Activated effector memory CD4-positive, alpha-beta T cell treated with anti-CD3 and anti-CD28 coated beads, Interleukin-2, amount 50 U/mL, for 16 hours (primary cell): ENCODE data around the gene SSBP1.
"Not testable (repeated sequence)": the region's sequence is repeated elsewhere in the genome, so short reads cannot be mapped to it uniquely, and the experiment has no call there.

Experiments used
- DNase-seq: peaks from one replicate; pipeline ENCODE4 v3.0.0-alpha.2; 2020

Gene SSBP1

GRCh38 chr7:141709749-141710148, 28.4 kb upstream of the SSBP1 start:
- no peak for DNase-seq

DNA sequence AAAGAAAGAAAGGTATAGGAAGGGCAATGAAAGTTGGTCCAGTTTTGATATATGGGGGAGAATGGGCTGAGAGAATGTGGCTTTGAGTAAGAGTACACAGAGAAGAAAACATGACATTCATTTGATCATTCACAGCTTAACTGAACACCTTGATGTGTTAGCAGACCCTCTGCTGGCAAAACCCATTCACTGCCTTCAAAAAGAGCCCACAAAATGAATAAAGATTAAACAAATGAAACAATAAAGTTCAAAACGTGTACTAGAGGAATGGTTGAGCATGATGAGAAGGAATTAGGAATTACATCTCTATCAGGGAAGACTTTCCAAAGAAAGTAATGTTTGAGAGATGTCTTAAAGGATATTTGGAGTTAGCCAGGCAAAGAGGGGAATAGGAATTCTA, 27.9 kb upstream of the SSBP1 start:
- no peak for DNase-seq

DNA sequence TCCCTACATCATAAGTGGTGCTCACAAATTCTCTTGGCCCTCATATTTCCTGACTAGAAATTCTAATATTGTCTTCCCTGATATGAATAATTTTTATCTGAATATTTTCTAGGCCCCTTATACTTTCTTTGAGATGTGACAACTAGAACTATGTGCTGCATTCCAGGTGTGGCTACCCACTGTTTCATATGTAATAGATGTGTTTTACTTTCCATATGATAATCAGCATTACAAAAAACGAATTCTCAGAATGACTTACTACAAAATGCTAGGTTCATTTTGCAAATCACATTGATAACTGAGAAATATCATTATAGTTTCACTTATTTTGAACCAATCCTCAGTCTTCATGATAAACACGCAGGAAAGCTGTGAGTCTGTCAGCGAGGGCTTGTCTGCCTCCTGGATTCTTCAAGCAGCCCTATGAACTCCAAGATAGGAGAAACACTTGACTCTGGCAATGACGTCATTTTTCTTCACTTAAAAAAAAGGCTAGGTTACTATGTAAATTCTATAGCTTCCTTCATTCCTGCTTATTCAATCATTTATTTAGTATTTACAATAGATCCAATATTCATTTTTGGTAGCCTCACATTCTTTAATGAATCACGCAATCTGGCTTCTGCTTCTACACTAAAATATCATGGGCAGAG, 25.4 kb upstream of the SSBP1 start:
- no peak for DNase-seq

DNA sequence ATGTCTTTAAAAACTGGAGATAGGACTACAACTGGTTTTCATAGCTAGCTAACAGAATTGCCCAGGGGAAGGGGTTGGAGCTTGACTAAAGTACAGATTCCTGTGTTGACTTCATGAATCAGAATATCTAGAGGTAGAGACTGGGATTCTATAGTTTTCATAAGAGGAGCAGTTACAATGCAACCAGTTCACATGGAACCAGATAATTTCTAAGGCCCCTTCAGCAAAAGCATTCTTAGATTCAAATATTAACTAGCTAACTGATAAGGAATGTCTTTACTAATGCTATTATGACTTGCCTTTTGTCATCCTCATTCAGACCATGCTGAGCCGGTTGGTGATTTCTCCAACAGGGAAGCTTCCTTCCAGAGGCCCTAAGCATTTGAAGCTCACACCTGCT, 24.3 kb upstream of the SSBP1 start:
- no peak for DNase-seq

DNA sequence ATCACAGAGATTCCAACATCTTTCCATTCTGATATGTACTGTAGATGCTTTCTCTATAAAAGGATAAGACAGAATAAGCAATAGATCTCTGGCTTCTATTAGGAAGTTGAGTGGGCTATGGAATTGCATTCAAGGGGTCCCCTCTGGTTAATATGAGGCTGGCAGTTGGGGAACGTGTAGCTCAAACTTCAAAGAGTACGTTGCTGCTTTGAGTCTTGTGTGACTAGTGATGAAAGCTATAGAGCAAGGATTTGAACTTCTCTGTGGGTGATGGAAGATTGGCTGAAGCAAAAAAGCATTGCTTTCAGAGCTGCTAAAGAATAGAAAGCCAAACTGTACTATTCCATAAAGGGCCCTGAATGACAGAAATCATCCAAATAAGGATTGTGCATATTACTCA, 23.6 kb upstream of the SSBP1 start:
- no peak for DNase-seq

DNA sequence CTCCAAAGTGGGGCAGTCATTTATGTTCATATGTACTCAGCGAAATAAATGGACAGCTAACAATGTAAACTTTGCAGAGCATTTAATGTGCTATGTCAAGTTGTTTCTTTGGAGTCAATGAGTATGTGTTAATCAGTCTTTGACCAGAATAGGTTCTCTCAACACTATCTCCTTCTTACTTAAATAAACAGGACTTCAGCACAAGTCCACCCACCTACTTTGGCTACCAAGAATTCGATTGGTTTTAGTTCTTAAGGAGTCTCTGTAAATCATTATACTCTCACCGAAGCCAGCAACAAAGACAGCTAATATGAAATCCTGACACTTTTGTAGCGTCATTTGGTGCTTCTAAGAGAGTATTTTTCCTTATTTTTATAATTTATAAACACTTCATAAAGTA, 23.1 kb upstream of the SSBP1 start:
- no peak for DNase-seq

DNA sequence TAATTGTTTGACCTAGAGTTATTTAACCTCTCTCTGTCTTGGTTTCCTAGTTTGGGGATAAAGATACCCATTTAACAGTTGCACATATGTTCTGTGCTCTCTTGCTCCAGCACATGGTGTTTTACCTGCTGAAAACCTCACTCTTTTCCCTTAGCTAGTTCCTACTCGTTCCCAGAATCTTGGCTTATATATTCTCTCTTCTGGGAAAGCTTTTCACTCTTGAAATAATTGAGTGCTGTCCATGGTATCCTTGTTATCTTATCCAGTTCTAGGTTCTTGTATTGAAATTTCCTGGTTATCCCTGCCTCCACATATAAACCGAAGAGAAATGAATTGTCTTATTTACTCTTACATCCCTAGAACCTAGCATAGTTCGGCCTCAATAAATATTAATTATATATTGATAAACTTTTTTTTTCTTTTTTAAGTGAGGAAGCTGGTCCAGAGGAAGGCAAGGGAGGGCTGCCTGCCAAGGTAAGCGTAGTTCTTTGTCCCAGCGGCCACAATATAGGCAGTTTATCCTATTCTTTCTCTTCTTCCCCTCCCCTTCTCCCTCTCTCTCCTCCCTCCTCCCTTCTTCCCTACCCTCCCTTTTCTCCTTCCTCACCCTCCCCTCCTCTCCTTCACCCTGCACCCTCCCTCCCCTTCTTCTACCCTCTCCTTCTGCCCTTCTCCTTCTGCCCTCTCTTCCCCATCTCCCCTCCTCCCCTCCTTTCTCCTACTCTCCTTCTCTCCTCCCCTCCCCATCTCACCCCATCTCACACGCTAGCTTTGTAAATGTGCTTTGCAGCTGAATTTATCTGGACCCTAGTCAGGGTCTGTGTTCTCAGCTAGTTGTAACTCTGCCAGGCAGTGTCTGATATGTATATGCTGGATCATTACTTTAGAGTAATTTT, 22.1 kb upstream of the SSBP1 start:
- DNase-seq: no peak

DNA sequence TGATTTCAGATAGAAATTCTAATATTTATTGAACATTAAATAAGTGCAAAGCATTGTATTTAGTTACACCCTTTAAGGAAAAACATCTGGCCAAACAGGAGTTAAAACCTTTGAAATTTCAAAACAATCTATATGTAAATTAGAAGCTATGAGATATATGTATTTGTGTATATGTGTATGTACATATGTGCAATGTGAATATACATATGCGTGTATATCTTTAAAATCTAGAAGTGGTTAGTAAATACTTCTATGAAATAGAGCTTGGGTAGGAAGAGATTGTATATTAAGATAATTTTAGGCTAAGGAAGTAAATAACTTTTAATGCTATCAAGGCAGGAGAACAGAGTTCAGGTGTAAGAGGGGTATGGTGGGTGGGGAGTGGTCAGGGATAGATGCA, 20.7 kb upstream of the SSBP1 start:
- no peak for DNase-seq

- no peak for DNase-seq
Observed at GRCh38 chr7:141722529-141722928, 15.6 kb upstream of the SSBP1 start.

DNA sequence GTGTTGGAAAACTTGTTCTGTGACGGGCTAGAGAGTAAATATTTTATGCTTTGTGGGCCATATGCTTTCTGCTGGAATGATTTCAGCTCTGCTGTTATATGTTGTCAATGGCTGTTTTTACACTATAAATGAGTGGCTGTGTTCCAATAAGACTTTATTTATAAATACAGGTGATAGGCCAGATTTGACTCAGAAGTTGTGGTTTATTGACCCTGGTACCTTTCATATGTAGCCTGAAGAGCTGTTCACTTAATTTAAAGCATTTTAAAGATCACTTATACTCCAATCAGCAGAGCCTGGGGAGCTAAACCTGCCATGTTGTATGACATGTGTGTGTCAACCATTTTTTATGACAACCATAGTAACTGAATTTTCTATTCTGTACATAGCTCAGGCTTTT, 9.1 kb upstream of the SSBP1 start:
- DNase-seq: no peak

- no peak for DNase-seq
Observed at GRCh38 chr7:141731476-141732149, 6.5 kb upstream of the SSBP1 start.

DNA sequence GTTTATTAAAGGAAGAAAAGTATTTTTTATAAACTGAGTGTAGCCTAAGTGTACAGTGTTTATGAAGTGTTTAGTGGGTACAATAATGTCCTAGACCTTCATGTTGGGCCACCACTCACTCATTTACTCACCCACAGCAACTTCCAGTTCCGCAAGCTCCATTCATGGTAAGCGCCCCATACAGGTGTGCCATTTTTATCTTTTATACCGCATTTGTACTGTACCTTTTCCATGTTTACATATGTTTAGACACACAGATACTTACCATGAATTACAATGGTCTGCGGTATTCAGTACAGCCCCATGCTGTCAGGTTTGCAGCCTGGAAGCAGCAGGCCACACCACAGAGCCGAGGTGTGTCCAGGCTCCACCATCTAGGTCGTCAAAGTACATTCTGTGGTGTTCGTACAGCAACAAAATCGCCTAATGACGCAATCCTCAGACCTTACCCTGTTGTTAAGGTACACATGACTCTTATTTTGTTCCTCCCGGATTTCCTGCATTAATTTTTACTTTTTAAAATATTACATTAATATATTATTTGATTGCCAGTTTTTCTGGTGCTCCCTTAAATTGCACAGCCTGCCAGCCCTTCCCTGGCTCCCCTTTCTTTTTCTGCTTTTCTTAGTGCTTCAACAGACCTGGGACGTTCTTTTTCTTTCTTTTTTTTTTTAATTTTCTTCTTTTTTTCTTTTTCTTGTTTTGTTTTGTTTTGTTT, 881 bp upstream of the SSBP1 start:
- no peak for DNase-seq

- DNase-seq: no peak
Observed at GRCh38 chr7:141738592-141739013, 445 bp downstream of the SSBP1 start.

DNA sequence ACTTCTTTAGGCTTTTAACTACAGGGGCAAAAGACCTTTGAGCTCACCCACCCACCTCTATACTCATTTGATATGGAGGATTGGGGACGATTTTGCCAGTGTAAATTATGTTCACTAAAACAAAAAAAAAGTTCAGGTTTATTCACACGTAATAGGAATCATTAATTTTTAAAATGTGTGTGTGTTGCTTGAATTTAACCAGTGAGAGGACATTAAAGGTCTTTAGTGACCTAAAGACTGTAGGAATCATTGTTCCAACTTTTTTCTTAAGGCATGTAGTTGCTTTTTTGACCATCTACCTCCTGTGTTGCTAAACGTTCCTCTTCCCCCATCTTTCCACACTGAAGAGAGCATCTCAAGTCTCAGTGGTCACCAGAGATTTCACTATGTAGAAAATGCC, 1.1 kb downstream of the SSBP1 start:
- no peak for DNase-seq

GRCh38 chr7:141742229-141742628, 4.1 kb downstream of the SSBP1 start:
- DNase-seq: no peak

GRCh38 chr7:141744131-141744530, 6.0 kb downstream of the SSBP1 start:
- DNase-seq: no peak

DNA sequence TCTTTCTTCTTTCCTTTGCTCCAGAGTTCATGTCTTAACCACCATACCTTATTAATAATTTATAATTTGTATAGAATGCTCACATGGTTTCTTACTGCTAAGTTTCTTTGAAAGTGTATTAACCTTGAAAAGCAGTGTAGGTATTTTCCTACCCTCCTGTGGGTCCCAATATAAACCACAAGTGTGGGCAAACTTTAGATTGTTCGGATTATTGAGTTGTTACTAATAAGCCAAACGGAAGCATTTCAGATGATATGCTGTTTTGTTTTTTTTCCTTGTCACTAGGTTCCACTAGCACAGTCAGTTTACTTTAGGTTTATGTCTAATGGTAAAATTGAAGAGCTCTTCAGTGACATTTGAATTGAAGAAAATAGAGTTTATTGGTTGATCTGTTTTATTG, 10.2 kb downstream of the SSBP1 start:
- DNase-seq: no peak

DNA sequence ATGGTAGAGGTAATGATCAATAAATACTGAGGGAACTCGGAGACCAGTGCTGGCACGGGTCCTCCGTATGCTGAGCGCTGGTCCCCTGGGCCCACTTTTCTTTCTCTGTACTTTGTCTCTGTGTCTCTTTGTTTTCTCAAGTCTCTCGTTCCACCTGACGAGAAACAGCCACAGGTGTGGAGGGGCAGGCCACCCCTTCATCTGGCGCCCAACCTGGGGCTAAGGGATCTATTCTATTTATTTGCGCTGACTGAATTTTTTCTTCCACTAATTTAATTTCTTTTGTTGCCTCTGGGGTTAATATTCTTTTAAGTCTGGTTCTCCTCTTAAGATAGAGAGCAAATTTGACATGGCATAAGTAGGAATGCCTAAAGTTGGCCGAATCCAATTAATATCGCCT, 13.7 kb downstream of the SSBP1 start:
- not testable (repeated sequence) for DNase-seq

GRCh38 chr7:141752634-141753033, 14.5 kb downstream of the SSBP1 start:
- DNase-seq: no peak

DNA sequence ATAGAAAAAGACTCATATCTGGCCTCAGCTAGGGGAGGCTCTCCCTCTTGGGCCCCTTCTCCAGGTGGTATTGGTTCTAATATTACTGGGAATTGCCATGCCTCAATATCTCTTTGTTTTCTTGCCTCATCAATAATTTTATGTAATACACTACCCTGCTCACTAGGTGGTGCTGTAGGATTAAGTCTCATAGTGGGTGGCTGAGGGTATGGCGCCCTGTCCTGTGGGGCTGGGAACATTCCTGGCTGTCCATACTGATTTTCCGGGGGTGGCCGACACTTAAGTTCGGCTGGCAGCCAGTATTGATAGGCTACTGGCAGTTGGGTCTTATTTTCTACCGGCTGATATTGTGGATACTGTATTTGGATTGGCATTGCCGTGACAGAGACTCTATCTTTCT, 16.8 kb downstream of the SSBP1 start:
- no peak for DNase-seq

- DNase-seq: no peak
Observed at GRCh38 chr7:141763797-141764196, 25.6 kb downstream of the SSBP1 start, which contains the start of gene TAS2R3. TAS2R3 (plus strand) TSS chr7:141764097; CDS start chr7:141764159, 62 bp downstream.

- DNase-seq: not testable (repeated sequence)
Observed at GRCh38 chr7:141770083-141770583, 32.0 kb downstream of the SSBP1 start.

GRCh38 chr7:141776374-141776773, 38.2 kb downstream of the SSBP1 start, which contains the start of gene TAS2R4:
TAS2R4 (plus strand) TSS chr7:141776674; CDS start chr7:141778489, 1,815 bp downstream.
- DNase-seq: no peak
